ENCODE data around the gene ISX.

The ISX gene

DNA sequence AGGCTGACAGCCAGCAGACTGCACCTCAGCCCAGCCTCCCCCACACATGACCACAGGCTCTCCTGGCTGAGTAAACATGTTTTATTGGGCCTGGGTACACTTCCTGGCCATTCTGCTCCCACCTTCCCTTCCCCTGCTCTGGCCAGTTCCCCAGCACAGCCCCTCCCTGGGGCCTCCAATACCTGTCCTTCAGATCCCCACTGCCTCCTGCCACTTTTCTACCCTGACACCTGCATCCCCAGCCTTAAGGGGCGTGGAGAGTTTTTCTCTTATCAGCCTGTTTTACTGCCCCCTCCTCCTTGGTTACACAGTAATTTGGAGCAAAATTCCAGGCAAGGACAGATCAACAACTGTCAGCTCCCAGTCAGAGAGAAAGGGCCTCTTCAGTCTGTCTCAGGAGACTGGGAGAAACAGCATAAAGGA is at the start of gene ISX:
Gene ISX (plus strand): TSS at position 363 of the 423 bp plus-strand sequence. CDS start 930 bp downstream, outside the sequence.
- Histone ChIP-seq H3K27ac (no peak within 1 kb of the TSS), H3K4me1 (no peaks in the 10 kb centered on the region), H3K36me3 (no peaks in the 10 kb centered on the region), H3K4me3 (no peak within 1 kb of the TSS), H3K9me3 (peaks cover 0 to 5% (median 0%) of the 10 kb centered on the region in 3 donors), H3K27me3 (no peaks in the 10 kb centered on the region)
- DNase-seq, result no peak
- TF ChIP-seq, protein P1, sequence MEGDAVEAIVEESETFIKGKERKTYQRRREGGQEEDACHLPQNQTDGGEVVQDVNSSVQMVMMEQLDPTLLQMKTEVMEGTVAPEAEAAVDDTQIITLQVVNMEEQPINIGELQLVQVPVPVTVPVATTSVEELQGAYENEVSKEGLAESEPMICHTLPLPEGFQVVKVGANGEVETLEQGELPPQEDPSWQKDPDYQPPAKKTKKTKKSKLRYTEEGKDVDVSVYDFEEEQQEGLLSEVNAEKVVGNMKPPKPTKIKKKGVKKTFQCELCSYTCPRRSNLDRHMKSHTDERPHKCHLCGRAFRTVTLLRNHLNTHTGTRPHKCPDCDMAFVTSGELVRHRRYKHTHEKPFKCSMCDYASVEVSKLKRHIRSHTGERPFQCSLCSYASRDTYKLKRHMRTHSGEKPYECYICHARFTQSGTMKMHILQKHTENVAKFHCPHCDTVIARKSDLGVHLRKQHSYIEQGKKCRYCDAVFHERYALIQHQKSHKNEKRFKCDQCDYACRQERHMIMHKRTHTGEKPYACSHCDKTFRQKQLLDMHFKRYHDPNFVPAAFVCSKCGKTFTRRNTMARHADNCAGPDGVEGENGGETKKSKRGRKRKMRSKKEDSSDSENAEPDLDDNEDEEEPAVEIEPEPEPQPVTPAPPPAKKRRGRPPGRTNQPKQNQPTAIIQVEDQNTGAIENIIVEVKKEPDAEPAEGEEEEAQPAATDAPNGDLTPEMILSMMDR (IDR thresholded peaks at IDR 0.05), result no peak
- intact Hi-C loops (cut with DNase I; ENCODE audit: low total_unique reads), result no loop called here

DNA sequence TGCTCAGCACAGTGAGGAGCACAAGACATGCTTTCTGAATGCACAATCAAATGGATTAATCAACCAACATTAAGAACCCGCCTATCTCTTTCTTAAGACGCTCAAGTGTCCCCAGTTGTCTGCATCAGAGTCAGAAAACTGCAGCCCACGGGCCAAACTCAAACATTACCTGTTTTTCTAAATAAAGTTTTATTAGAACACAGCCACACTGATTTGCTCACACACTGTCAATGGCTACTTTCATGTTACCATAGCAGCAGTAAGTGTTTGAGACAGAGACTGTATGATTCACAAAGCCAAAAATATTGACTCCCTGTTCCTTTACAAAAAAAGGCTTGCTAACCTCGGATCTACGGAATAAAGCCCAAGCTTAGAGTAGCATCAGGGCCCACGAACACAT is 49.0 kb upstream of the ISX start:
- H3K27ac ChIP-seq, result no peak overlapping the region
- H3K4me1 ChIP-seq, result no peaks in the 10 kb centered on the region
- TF ChIP-seq, protein P1 (IDR thresholded peaks at IDR 0.05), result no peak
- no peaks in the 10 kb centered on the region for H3K9me3 ChIP-seq
- no peak overlapping the region for H3K4me3 ChIP-seq
- no peaks in the 10 kb centered on the region for H3K36me3 ChIP-seq
- H3K27me3 ChIP-seq, result no peaks in the 10 kb centered on the region
- DNase-seq, result no peak
- intact Hi-C loops (cut with DNase I; ENCODE audit: low total_unique reads), result no loop called here

DNA sequence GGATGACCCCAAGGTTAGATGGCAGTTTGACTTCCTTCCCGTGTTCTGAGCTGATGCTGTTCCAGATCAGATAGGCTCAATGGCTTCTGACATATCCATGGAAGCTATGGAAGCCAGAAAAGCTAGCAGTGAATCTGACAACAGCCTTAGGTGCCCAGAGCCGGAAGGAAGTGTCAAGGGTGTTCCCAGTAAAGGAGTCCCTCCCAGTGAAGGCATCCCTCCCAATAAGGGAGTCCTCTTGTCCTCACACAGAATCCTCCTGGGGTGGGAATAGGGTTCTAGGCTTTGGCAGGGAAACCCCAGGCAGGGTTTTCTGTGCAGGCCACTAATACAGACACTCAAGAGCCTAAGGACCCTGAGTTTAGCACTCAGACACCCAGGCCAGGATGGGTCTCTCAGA is 47.0 kb upstream of the ISX start:
- Histone ChIP-seq H3K9me3 (no peaks in the 10 kb centered on the region), H3K4me3 (no peak overlapping the region), H3K27me3 (peaks cover 0 to 2% of the 10 kb centered on the region in 2 donors), H3K36me3 (no peaks in the 10 kb centered on the region), H3K27ac (no peak overlapping the region), H3K4me1 (no peaks in the 10 kb centered on the region)
- DNase-seq, result no peak
- intact Hi-C loops (cut with DNase I; ENCODE audit: low total_unique reads), result no loop called here
- TF ChIP-seq, protein P1 (IDR thresholded peaks at IDR 0.05), result no peak

DNA sequence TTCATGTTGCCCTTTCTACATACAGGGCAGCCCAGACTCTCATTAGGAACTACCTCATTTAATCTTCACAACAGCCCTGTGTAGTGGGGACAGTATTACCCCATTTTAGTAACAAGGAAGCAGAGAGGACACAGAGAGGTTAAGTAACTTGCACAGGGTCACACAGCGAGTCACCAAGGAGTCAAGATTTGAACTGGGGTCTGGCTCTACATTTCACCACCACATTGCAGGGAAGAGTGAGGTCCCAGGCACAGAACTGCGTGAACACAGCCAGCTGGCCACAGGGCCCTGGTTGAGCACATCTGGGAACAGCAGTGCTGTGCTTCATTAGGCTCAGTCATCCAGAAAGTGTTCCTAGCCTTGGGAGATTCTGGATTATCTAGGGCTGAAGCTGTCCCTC is 45.4 kb upstream of the ISX start:
- H3K36me3 ChIP-seq, result no peaks in the 10 kb centered on the region
- intact Hi-C loops (cut with DNase I; ENCODE audit: low total_unique reads), result loop anchor here (10.0 kb wide), 1 partner anchor 1096 kb away; the partner anchor contains the start of gene LARGE1
- H3K4me3 ChIP-seq, result no peak overlapping the region
- peak in 1 of 2 donors; percentile 3 for DNase-seq
- TF ChIP-seq, protein P1 (IDR thresholded peaks at IDR 0.05), result no peak
- peaks cover 0 to 10% of the 10 kb centered on the region in 2 donors for H3K27me3 ChIP-seq
- no peaks in the 10 kb centered on the region for H3K4me1 ChIP-seq
- no peak overlapping the region for H3K27ac ChIP-seq
- H3K9me3 ChIP-seq, result no peaks in the 10 kb centered on the region

DNA sequence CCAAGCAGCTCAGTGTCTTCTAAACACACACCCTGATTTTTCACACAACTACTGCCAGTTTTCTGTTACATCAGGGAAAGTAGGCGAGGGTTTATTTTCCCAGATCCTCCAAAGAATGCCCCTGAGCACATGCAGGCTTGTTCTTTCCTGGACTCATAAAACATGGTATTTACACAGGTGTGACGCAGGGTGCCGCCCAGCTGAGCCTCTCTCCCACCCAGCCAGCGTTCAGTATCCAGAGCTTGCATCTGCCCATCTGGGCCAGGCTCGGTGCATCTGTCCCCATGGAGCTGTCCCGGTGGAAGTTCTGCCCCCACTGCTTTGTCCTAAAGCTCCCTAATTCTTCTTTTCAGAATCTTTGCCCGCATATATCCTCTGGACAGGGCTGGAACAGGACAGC is 44.8 kb upstream of the ISX start:
- peaks cover 0 to 10% of the 10 kb centered on the region in 2 donors for H3K27me3 ChIP-seq
- intact Hi-C loops (cut with DNase I; ENCODE audit: low total_unique reads), result loop anchor here (10.0 kb wide), 1 partner anchor 1096 kb away; the partner anchor contains the start of gene LARGE1
- DNase-seq, result peak in 1 of 2 donors; percentile 41
- H3K9me3 ChIP-seq, result no peaks in the 10 kb centered on the region
- H3K4me1 ChIP-seq, result no peaks in the 10 kb centered on the region
- no peak overlapping the region for H3K27ac ChIP-seq
- no peaks in the 10 kb centered on the region for H3K36me3 ChIP-seq
- TF ChIP-seq, protein P1 (IDR thresholded peaks at IDR 0.05), result no peak
- no peak overlapping the region for H3K4me3 ChIP-seq

DNA sequence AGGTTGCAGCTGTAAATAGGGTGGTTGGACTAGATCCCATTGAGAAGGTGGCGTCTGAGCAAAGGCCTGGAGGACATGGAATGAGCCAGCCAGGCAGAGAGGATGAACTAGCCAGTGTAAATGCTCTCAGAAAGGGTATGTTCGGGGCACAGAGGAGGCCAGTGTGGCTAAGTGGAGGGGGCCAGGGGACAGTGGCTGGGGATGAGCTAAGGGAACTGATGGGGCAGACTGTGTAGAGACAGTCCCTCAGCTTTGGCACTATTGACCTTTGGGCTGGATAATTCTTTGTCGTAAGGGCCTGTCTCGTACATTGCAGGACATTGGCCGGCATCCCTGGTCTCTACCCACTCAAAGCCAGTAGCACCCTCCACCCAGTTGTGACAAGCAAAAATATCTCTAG is 43.7 kb upstream of the ISX start:
- intact Hi-C loops (cut with DNase I; ENCODE audit: low total_unique reads), result loop anchor here (10.0 kb wide), 1 partner anchor 1097 kb away; the partner anchor contains the start of gene LARGE1
- TF ChIP-seq, protein P1 (IDR thresholded peaks at IDR 0.05), result no peak
- no peak overlapping the region for H3K4me3 ChIP-seq
- H3K27ac ChIP-seq, result no peak overlapping the region
- H3K9me3 ChIP-seq, result no peaks in the 10 kb centered on the region
- no peaks in the 10 kb centered on the region for H3K36me3 ChIP-seq
- DNase-seq, result peak in 1 of 2 donors; percentile 38
- H3K4me1 ChIP-seq, result no peaks in the 10 kb centered on the region
- peaks cover 0 to 10% of the 10 kb centered on the region in 2 donors for H3K27me3 ChIP-seq
